GM18907 (cell line): ENCODE measurements around the gene CCNL2.
A peak's percentile ranks its signal among the peaks of the same experiment; 100 is the strongest.

Experiments used
- ATAC-seq: cut with Tn5 transposase; IDR thresholded peaks from one replicate; pipeline ENCODE4 v1.9.1; 2021; ENCODE audit warnings: mild to moderate bottlenecking, moderate library complexity; ENCODE audit not compliant: unreplicated experiment

CCNL2 gene

GRCh38 chr1:1358433-1359271, 40.5 kb downstream of the CCNL2 start, which contains the start of gene MXRA8:
TSS of gene MXRA8 (minus strand) at chr1:1358555. CDS start at chr1:1358504, 51 bp downstream.
- no peak for ATAC-seq

GRCh38 chr1:1357871-1358432, 41.2 kb downstream of the CCNL2 start:
- no peak for ATAC-seq

GRCh38 chr1:1356796-1357401, 42.2 kb downstream of the CCNL2 start:
- no peak for ATAC-seq

- ATAC-seq: no peak
Observed at GRCh38 chr1:1356166-1356795, 42.9 kb downstream of the CCNL2 start.

- ATAC-seq: no peak
Observed at GRCh38 chr1:1355416-1355815, 43.7 kb downstream of the CCNL2 start.

- ATAC-seq: no peak
Observed at GRCh38 chr1:1354271-1355247, 44.6 kb downstream of the CCNL2 start.

- no peak for ATAC-seq
Observed at GRCh38 chr1:1353389-1354151, 45.6 kb downstream of the CCNL2 start.

GRCh38 chr1:1352786-1353388, 46.2 kb downstream of the CCNL2 start:
- no peak for ATAC-seq

GRCh38 chr1:1351511-1352427, 47.4 kb downstream of the CCNL2 start:
- no peak for ATAC-seq

GRCh38 chr1:1349256-1350012, 49.7 kb downstream of the CCNL2 start, which contains the start of gene DVL1:
TSS of gene DVL1 (minus strand) at chr1:1349418. CDS start at chr1:1349065, 353 bp downstream.
- peak; percentile 59 for ATAC-seq

GRCh38 chr1:1348420-1349255, 50.5 kb downstream of the CCNL2 start:
- ATAC-seq: peak; percentile 29

- no peak for ATAC-seq
Observed at GRCh38 chr1:1347663-1348419, 51.3 kb downstream of the CCNL2 start.

- ATAC-seq: no peak
Observed at GRCh38 chr1:1347026-1347595, 52.0 kb downstream of the CCNL2 start.

- no peak for ATAC-seq
Observed at GRCh38 chr1:1346501-1346890, 52.6 kb downstream of the CCNL2 start.

GRCh38 chr1:1345860-1346500, 53.2 kb downstream of the CCNL2 start:
- ATAC-seq: no peak
